Body of pancreas (tissue), 4 donors: Measurements from ENCODE around the gene DLG1. TPM values are rescaled to one million over a fixed set of nuclear protein-coding genes. Genes with fewer than 3 reads are reported as not detected.

Source experiments
- ATAC-seq: fragments of 150-250 bp; one replicate; pipeline ENCODE4 v1.9.1; 2016
- DNase-seq, 4 donors: peaks; one replicate each; pipeline ENCODE4 v3.0.0-alpha.2; 2019
- H3K27ac ChIP-seq, 4 donors: fragments of 200-600 bp; sonication (generic); 1 replicate in 3 of 4; 2 replicates in 1 of 4; pipeline versions ENCODE4 v1.5.1 to v1.6.1; 2016 to 2019; ENCODE audit warnings: mild to moderate bottlenecking in 1 of 4, mixed read lengths in 1 of 4, moderate library complexity in 1 of 4
- H3K27me3 ChIP-seq, 2 donors: fragments of 200-600 bp; sonication (generic); one replicate each; pipeline ENCODE4 v1.6.0; 2016; ENCODE audit warnings: mild to moderate bottlenecking in 1 of 2
- H3K36me3 ChIP-seq, 2 donors: fragments of 200-600 bp; sonication (generic); replicated peaks in 1 of 2; 2 replicates each; pipeline ENCODE4 v1.5.1; 2016; ENCODE audit warnings: low read depth in 2 of 2; ENCODE audit not compliant: insufficient read depth in 1 of 2
- H3K4me1 ChIP-seq: fragments of 200-600 bp; sonication (generic); one replicate; pipeline ENCODE4 v1.6.0; 2016
- H3K4me3 ChIP-seq, 2 donors: fragments of 200-600 bp; sonication (generic); 1 replicate in 1 of 2; 2 replicates in 1 of 2; pipeline ENCODE4 v1.5.1; 2016 to 2019
- H3K9me3 ChIP-seq, 3 donors: fragments of 200-600 bp; sonication (generic); 1 replicate in 2 of 3; 2 replicates in 1 of 3; pipeline ENCODE4 v1.5.1; 2016
- POLR2A ChIP-seq, 3 donors: fragments of 450-650 bp; IDR thresholded peaks; one replicate each; pipeline ENCODE4 v1.6.1; 2016; ENCODE audit warnings: antibody characterized with exemption in 3 of 3, mild to moderate bottlenecking in 2 of 3
- WGBS, 2 donors: methylation state at CpG; one replicate each; pipeline ENCODE4 v1.1.5; 2017; 5-methylcytosine and 5-hydroxymethylcytosine counted together
- intact Hi-C: fragments of 100-400 bp; cut with DNase I; formaldehyde crosslinking; loops from one replicate; pipeline ENCODE4 v1.15.1; 2023
- total RNA-seq, 2 donors: library from RNA; depleted of rRNA; stranded (reverse); fragments of >200 nt; gene quantifications; one replicate each; pipeline ENCODE4 v1.1.0, GENCODE V29; 2016
- TF ChIP-seq, protein P1 (sequence below), 7 experiments: fragments of 450-650 bp in 4 of 7; fragments of 200-600 bp in 3 of 7; sonication (generic) in 3 of 7; IDR thresholded peaks; one replicate each; pipeline ENCODE4 v1.5.1; 2016 to 2019; ENCODE audit warnings: antibody characterized with exemption in 7 of 7

The DLG1 gene
- total RNA-seq, 2 donors from 2014 or later, result 45.8 to 48.8 TPM

DNA sequence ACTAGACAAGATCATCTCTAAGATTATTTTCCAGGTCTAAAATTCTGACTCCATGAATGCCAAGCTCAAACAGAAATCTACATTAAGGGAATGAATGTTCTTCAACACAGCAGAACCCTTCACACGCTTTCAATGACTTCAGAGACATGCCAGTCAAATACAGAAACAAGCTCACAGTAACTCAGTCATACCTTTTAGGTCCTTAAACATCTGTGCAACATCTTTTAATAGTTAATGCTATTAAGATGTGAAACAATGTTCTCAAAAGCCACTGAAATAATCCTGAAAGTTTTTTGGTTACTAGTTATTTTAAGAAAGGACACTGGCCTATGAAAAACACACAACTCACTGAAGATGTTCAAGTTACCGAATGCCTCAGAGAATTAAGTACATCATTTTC, 2.5 kb downstream of the DLG1 start:
- no peak for ATAC-seq
- intact Hi-C loops, result no loop called here
- DNase-seq, result no peak
- Histone ChIP-seq H3K27me3 (no peaks in the 10 kb centered on the region), H3K4me1 (peaks cover 31% of the 10 kb centered on the region), H3K4me3 (no peak overlapping the region), H3K27ac (no peak overlapping the region), H3K36me3 (no peaks in the 10 kb centered on the region), H3K9me3 (no peaks in the 10 kb centered on the region)
- TF ChIP-seq POLR2A (IDR thresholded peaks at IDR 0.05), result no peak
- TF ChIP-seq, protein P1, sequence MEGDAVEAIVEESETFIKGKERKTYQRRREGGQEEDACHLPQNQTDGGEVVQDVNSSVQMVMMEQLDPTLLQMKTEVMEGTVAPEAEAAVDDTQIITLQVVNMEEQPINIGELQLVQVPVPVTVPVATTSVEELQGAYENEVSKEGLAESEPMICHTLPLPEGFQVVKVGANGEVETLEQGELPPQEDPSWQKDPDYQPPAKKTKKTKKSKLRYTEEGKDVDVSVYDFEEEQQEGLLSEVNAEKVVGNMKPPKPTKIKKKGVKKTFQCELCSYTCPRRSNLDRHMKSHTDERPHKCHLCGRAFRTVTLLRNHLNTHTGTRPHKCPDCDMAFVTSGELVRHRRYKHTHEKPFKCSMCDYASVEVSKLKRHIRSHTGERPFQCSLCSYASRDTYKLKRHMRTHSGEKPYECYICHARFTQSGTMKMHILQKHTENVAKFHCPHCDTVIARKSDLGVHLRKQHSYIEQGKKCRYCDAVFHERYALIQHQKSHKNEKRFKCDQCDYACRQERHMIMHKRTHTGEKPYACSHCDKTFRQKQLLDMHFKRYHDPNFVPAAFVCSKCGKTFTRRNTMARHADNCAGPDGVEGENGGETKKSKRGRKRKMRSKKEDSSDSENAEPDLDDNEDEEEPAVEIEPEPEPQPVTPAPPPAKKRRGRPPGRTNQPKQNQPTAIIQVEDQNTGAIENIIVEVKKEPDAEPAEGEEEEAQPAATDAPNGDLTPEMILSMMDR (IDR thresholded peaks at IDR 0.05), result no peak
- WGBS, 2 donors, result 71 to 77% methylated on average over 2 of the region's 2 CpGs

DNA sequence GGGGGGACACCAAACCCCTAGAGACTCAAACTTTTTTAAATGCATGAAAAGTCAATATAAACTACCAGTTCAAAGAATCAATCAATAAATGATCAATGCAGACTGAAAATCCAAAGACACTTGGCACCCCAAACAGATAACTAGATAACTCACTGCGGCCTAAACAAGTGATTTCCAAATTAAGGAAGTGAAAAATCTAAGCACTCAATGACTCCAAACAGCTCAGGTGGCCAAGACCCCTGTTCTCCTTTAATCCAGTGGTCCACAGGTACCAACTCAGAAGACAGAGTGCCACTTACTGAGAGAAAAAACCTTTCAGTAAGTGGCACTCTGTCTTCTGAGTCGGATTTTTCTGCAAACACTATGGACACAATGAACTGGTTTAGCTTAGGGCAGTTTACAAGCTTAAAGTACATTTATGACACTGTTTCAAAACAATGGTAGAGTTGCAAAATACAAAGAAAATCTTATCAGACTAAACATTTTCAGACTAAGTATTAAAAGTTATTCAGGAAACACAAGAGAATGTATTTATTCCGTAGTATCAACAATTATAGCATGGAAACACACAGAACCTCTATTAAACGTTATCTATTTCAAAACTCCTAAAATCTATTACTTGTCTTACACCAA, 4.7 kb downstream of the DLG1 start:
- no peak for ATAC-seq
- intact Hi-C loops, result no loop called here
- 65 to 68% methylated on average over 4 of the region's 4 CpGs for WGBS, 2 donors
- Histone ChIP-seq H3K9me3 (no peaks in the 10 kb centered on the region), H3K36me3 (peaks cover 0 to 2% of the 10 kb centered on the region in 2 donors), H3K27me3 (no peaks in the 10 kb centered on the region), H3K27ac (no peak overlapping the region), H3K4me1 (peaks cover 14% of the 10 kb centered on the region), H3K4me3 (no peak overlapping the region)
- TF ChIP-seq POLR2A (IDR thresholded peaks at IDR 0.05), result no peak
- TF ChIP-seq, protein P1 (IDR thresholded peaks at IDR 0.05), result no peak
- DNase-seq, result no peak

DNA sequence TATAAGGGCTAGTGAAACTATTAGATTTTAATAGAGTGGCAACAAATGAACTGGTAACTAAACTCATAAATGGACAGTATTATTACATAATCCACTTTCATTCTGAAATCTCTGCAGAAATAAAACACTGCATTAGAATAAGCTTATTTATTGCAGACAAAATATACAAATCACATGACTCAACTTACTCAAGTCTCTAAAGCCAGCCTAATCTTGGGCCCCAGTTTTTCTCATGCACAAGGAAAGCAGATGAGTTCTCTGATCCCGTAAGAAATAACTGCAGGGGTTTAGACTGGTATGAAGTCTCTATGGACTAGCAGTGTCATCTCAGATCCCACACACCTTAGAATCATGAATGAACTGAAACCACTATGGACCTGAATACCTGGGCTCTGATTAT, 5.8 kb downstream of the DLG1 start:
- H3K4me1 ChIP-seq, result peaks cover 14% of the 10 kb centered on the region
- WGBS, 2 donors, result 0 to 97% methylated on average over 1 of the region's 1 CpG

DNA sequence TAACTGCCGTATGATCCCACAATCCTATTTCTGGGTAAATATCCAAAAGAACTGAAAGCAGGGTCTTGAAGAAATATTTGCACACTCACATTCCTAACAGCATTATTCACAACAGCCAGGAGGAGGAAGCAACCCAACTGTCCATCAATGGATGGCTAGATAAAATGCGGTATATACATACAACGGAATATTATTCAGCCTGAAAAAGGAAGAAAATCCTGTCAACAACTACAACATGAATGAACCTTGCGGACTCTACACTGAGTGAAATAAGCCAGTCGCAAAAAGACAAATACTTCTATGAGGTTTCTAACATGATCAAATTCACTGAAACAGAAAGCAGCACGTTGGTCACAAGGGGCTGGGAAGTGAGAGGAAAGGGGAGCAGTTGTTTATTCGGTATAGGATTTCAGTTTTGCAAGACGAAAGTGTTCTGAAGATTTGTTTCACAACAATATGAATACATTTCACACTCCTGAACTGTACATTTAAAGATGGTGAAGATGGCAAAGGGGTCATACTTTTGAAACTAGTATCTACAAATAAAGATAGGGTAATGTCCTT, 6.2 kb downstream of the DLG1 start:
- 86 to 88% methylated on average over 8 of the region's 8 CpGs for WGBS, 2 donors
- Histone ChIP-seq H3K4me1 (peaks cover 14% of the 10 kb centered on the region), H3K4me3 (no peak overlapping the region), H3K27ac (no peak overlapping the region), H3K36me3 (peaks cover 0 to 3% of the 10 kb centered on the region in 2 donors), H3K27me3 (no peaks in the 10 kb centered on the region), H3K9me3 (no peaks in the 10 kb centered on the region)
- TF ChIP-seq, protein P1 (IDR thresholded peaks at IDR 0.05), result no peak
- TF ChIP-seq POLR2A (IDR thresholded peaks at IDR 0.05), result no peak
- no peak for DNase-seq
- intact Hi-C loops, result no loop called here
- ATAC-seq, result no peak

More for the DNA sequence above, 5.8 kb downstream of the DLG1 start:
- no peak overlapping the region for H3K27ac ChIP-seq
- H3K36me3 ChIP-seq, result peaks cover 0 to 3% of the 10 kb centered on the region in 2 donors
- no peak for ATAC-seq
- no peak overlapping the region for H3K4me3 ChIP-seq
- no peaks in the 10 kb centered on the region for H3K27me3 ChIP-seq
- no peaks in the 10 kb centered on the region for H3K9me3 ChIP-seq
- intact Hi-C loops, result no loop called here
- TF ChIP-seq, protein P1 (IDR thresholded peaks at IDR 0.05), result no peak
- TF ChIP-seq POLR2A (IDR thresholded peaks at IDR 0.05), result no peak
- DNase-seq, result no peak

DNA sequence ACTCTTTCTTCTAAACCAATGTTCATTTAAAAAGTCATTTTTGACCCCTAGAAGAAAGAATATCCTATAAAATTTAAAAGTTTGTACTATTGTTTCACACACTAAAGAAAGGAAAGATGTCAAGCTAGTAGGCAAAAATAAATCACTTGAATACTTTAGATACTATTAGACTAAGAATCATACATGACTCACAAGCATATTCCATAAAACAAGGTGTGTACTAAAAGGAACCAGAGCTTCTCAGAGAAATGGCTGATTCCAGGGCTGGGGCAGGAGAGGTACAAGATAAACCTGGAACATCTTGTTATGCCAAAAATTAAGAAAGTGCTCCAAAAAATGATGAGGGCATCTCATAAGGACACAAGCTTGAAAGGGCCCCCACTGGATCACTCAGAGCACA, 8.7 kb downstream of the DLG1 start:
- no peak for DNase-seq
- Histone ChIP-seq H3K27ac (no peak overlapping the region), H3K4me1 (no peaks in the 10 kb centered on the region), H3K36me3 (peaks cover 0 to 3% of the 10 kb centered on the region in 2 donors), H3K4me3 (no peak overlapping the region), H3K27me3 (no peaks in the 10 kb centered on the region), H3K9me3 (no peaks in the 10 kb centered on the region)
- ATAC-seq, result no peak
- intact Hi-C loops, result no loop called here
- TF ChIP-seq, protein P1 (IDR thresholded peaks at IDR 0.05), result no peak
- no peak for TF ChIP-seq POLR2A (IDR thresholded peaks at IDR 0.05)
